Pancreas (tissue), 10 donors: ENCODE measurements around the gene PEAK1. TPM values are rescaled to one million over a fixed set of nuclear protein-coding genes. Genes with fewer than 3 reads are reported as not detected.

ENCODE experiments used
- ATAC-seq, 4 donors: fragments of 200-7000 bp; cut with Tn5 transposase; one replicate each; pipeline versions ENCODE4 v1.8.0 to v1.9.1; 2020; ENCODE audit warnings: mild to moderate bottlenecking in 4 of 4, moderate library complexity in 4 of 4
- DNase-seq, 6 donors: peaks; one replicate each; pipeline ENCODE4 v3.0.0-alpha.2; 2020
- FAIRE-seq: peaks from 2 replicates; lab custom pipeline; 2012; peaks lifted over from hg19 to GRCh38; lab: Jason Lieb, UNC
- H3K27ac ChIP-seq, 4 donors: fragments of 200-600 bp; sonication (generic); 1 replicate in 3 of 4; 2 replicates in 1 of 4; pipeline versions ENCODE4 v1.5.0 to v1.8.0; 2020
- H3K27me3 ChIP-seq, 4 donors: fragments of 200-600 bp; one replicate each; pipeline ENCODE4 v1.8.0; 2021
- H3K36me3 ChIP-seq, 3 donors: fragments of 200-600 bp; sonication (generic) in 1 of 3; one replicate each; pipeline versions ENCODE4 v1.5.0 to v1.8.0; 2020 to 2021
- H3K4me1 ChIP-seq, 3 donors: fragments of 200-600 bp; one replicate each; pipeline ENCODE4 v1.8.0; 2021
- H3K4me3 ChIP-seq, 4 donors: fragments of 200-600 bp; sonication (generic) in 2 of 4; one replicate each; pipeline versions ENCODE4 v1.5.0 to v1.8.0; 2020 to 2021
- H3K9me3 ChIP-seq, 4 donors: fragments of 200-600 bp; one replicate each; pipeline ENCODE4 v1.8.0; 2021
- CTCF ChIP-seq, 4 donors: fragments of 200-600 bp; sonication (generic) in 3 of 4; IDR thresholded peaks; one replicate each; pipeline versions ENCODE4 v1.5.0 to v1.8.0; 2021; ENCODE audit warnings: antibody characterized with exemption in 4 of 4
- WGBS, 2 donors: extraction: QIAGEN DNeasy Blood & Tissue Kit; methylation state at CpG; one replicate each; pipeline ENCODE4 v1.1.7; 2013; 5-methylcytosine and 5-hydroxymethylcytosine counted together
- intact Hi-C, 3 donors: fragments of 100-400 bp; cut with DNase I; formaldehyde crosslinking; loops; one replicate each; pipeline versions ENCODE4 v1.11.1 to v1.14.2; 2022
- polyA plus RNA-seq, 2 donors: library from polyadenylated mRNA; stranded (reverse); fragments of 200-250 nt; gene quantifications; one replicate each; pipeline ENCODE4 v1.2.3, GENCODE V29; 2013
- total RNA-seq, 6 donors: library from RNA; stranded (reverse); fragmentation: NEBNext Ultra II Directional in 4 of 6; extraction: Animal tissue kit (Norgen Biotek cat#: 25700) in 4 of 6; gene quantifications; one replicate each; pipeline versions ENCODE4 v1.2.1 to v1.2.4, GENCODE V29; 2021 to 2023
- donor health status: healthy with polysubstance abuse.
- donor health status: DM: no; HTN: no; CAD: no; lungs with moderate emphysema.
- donor health status: DM: no; HTN: no; CAD: no.
- donor health status: control.
- donor health status: control.
- donor health status: Bipolar disorder and iron deficiency.
- donor health status: DM: yes; HTN: yes; CAD: no.
- donor health status: DM: no; HTN: no; CAD: no.
- donor health status: DM: no; HTN: no; CAD: no.
- donor health status: DM: yes; HTN: yes; CAD: no.

The PEAK1 gene
- total and polyA plus RNA-seq, 8 donors, result 1.8 to 27.6 (median 12.1) TPM

- TF ChIP-seq CTCF (IDR thresholded peaks at IDR 0.05), result no peak
- 94 to 99% methylated on average over 5 of the region's 5 CpGs for WGBS, 2 donors
- FAIRE-seq (no peak), DNase-seq (no peak), ATAC-seq (no peak)
- H3K4me1 ChIP-seq, result peaks cover 0 to 6% (median 0%) of the 10 kb centered on the region in 3 donors
- no peaks in the 10 kb centered on the region for H3K27me3 ChIP-seq
- H3K9me3 ChIP-seq, result no peaks in the 10 kb centered on the region
- H3K36me3 ChIP-seq, result no peaks in the 10 kb centered on the region
- no peak overlapping the region for H3K27ac ChIP-seq
- intact Hi-C loops, result no loop called here
- no peak overlapping the region for H3K4me3 ChIP-seq
Observed at GRCh38 chr15:77371850-77372563, 47.9 kb downstream of the PEAK1 start.

DNA sequence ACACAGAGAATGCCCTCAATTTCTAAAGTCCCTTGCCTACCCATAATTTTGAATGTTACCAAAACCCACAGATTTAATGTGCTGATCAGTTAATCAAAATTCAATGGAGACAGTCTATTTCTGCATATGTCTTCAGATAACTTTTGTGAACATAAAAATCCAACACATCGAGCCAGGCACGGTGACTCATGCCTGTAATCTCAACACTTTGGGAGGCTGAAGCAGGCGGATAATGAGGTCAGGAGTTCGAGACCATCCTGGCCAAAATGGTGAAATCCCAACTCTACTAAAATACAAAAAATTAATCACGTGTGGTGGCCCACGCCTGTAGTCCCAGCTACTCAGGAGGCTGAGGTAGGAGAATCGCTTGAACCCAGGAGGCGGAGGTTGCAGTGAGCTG is 49.3 kb downstream of the PEAK1 start:
- DNase-seq, result no peak
- Histone ChIP-seq H3K36me3 (no peaks in the 10 kb centered on the region), H3K27me3 (no peaks in the 10 kb centered on the region), H3K9me3 (no peaks in the 10 kb centered on the region), H3K4me1 (peaks cover 0 to 6% (median 0%) of the 10 kb centered on the region in 3 donors), H3K27ac (no peak overlapping the region), H3K4me3 (no peak overlapping the region)
- TF ChIP-seq CTCF (IDR thresholded peaks at IDR 0.05), result no peak
- FAIRE-seq, result no peak
- 92 to 94% methylated on average over 8 of the region's 8 CpGs for WGBS, 2 donors
- ATAC-seq, result no peak
- intact Hi-C loops, result no loop called here

DNA sequence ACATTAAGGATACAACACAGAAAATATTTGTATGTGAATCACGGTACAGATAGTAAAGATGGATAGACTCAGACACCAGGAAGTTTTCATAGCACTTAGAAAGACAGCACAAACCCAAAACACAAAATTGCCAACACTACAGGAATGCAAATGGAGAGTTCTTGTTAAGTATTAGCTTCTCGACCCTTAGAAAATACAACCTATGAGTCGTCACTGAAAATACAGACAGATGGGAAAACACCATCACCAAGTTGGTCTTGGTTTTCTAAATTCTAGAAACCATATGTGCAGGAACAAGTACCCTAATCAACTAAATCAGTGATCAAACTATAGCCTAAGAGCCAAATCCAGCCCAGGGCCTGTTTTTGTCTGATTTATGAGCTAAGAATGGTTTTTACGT is 50.7 kb downstream of the PEAK1 start:
- ATAC-seq, result no peak
- intact Hi-C loops, result no loop called here
- no peak overlapping the region for H3K4me3 ChIP-seq
- 85 to 88% methylated on average over 4 of the region's 4 CpGs for WGBS, 2 donors
- no peak for TF ChIP-seq CTCF (IDR thresholded peaks at IDR 0.05)
- no peak for FAIRE-seq
- no peaks in the 10 kb centered on the region for H3K36me3 ChIP-seq
- DNase-seq, result no peak
- H3K27me3 ChIP-seq, result no peaks in the 10 kb centered on the region
- peaks cover 0 to 6% (median 0%) of the 10 kb centered on the region in 3 donors for H3K4me1 ChIP-seq
- H3K27ac ChIP-seq, result no peak overlapping the region
- no peaks in the 10 kb centered on the region for H3K9me3 ChIP-seq

GRCh38 chr15:77367631-77368030 is 52.3 kb downstream of the PEAK1 start:
- Histone ChIP-seq H3K4me1 (peaks cover 0 to 6% (median 0%) of the 10 kb centered on the region in 3 donors), H3K4me3 (no peak overlapping the region), H3K27me3 (no peaks in the 10 kb centered on the region), H3K27ac (no peak overlapping the region), H3K9me3 (no peaks in the 10 kb centered on the region), H3K36me3 (no peaks in the 10 kb centered on the region)
- FAIRE-seq, result no peak
- 92 to 94% methylated on average over 2 of the region's 2 CpGs for WGBS, 2 donors
- intact Hi-C loops, result no loop called here
- DNase-seq, result no peak
- TF ChIP-seq CTCF (IDR thresholded peaks at IDR 0.05), result no peak
- no peak for ATAC-seq

DNA sequence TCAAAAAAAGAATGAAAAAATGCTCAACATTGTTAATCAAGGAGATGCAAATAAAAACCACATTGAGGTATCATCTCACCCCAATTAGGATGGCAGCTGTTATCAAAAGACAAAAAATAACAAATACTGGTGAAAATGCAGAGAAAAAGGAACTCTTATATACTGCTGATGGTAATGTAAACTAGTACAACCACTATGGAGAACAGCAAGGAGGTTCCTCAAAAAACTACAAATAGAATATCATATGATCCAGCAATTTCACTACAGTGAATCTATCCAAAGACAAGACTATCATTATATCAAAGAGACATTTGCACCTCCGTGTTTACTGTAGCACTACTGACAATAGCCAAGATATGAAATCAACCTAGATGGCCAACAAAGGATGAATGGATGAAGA is 58.4 kb downstream of the PEAK1 start:
- no peak for TF ChIP-seq CTCF (IDR thresholded peaks at IDR 0.05)
- WGBS, 2 donors, result 80 to 86% methylated on average over 1 of the region's 1 CpG
- no peaks in the 10 kb centered on the region for H3K27me3 ChIP-seq
- intact Hi-C loops, result no loop called here
- no peak overlapping the region for H3K4me3 ChIP-seq
- no peaks in the 10 kb centered on the region for H3K4me1 ChIP-seq
- H3K9me3 ChIP-seq, result no peaks in the 10 kb centered on the region
- DNase-seq (no peak), ATAC-seq (no peak), FAIRE-seq (no peak)
- H3K27ac ChIP-seq, result no peak overlapping the region
- no peaks in the 10 kb centered on the region for H3K36me3 ChIP-seq
